GM18517 (cell line): ENCODE data around the gene CACUL1.

ENCODE experiments used
- ATAC-seq: cut with Tn5 transposase; IDR thresholded peaks from one replicate; pipeline ENCODE4 v1.9.1; 2021; ENCODE audit warnings: mild to moderate bottlenecking, moderate library complexity; ENCODE audit not compliant: unreplicated experiment

The CACUL1 gene

GRCh38 chr10:118735294-118735693 lies 19.5 kb downstream of the CACUL1 start:
- ATAC-seq: no peak

- no peak for ATAC-seq
Measured at GRCh38 chr10:118734475-118734874, 20.3 kb downstream of the CACUL1 start.

GRCh38 chr10:118732245-118733165 lies 22.3 kb downstream of the CACUL1 start:
- no peak for ATAC-seq

GRCh38 chr10:118730756-118731456 lies 23.9 kb downstream of the CACUL1 start:
- ATAC-seq: no peak

- ATAC-seq: peak; percentile 92
Measured at GRCh38 chr10:118729641-118730258, 25.0 kb downstream of the CACUL1 start.

GRCh38 chr10:118729200-118729599 lies 25.6 kb downstream of the CACUL1 start:
- ATAC-seq: no peak

- ATAC-seq: no peak
Measured at GRCh38 chr10:118725886-118726500, 28.8 kb downstream of the CACUL1 start.

- no peak for ATAC-seq
Measured at GRCh38 chr10:118723466-118723865, 31.3 kb downstream of the CACUL1 start.

- no peak for ATAC-seq
Measured at GRCh38 chr10:118721539-118721876, 33.3 kb downstream of the CACUL1 start.

- peak; percentile 49 for ATAC-seq
Measured at GRCh38 chr10:118720685-118721538, 33.9 kb downstream of the CACUL1 start.

- no peak for ATAC-seq
Measured at GRCh38 chr10:118714366-118714765, 40.4 kb downstream of the CACUL1 start.

GRCh38 chr10:118712930-118713634 lies 41.7 kb downstream of the CACUL1 start:
- no peak for ATAC-seq

GRCh38 chr10:118712080-118712479 lies 42.7 kb downstream of the CACUL1 start:
- no peak for ATAC-seq

GRCh38 chr10:118710487-118710886 lies 44.3 kb downstream of the CACUL1 start:
- no peak for ATAC-seq

GRCh38 chr10:118708571-118708970 lies 46.2 kb downstream of the CACUL1 start:
- ATAC-seq: no peak

GRCh38 chr10:118704711-118705110 lies 50.1 kb downstream of the CACUL1 start:
- no peak for ATAC-seq

- ATAC-seq: no peak
Measured at GRCh38 chr10:118701529-118702323, 53.0 kb downstream of the CACUL1 start.

- ATAC-seq: peak; percentile 99
Measured at GRCh38 chr10:118698421-118698820, 56.3 kb downstream of the CACUL1 start.

- ATAC-seq: no peak
Measured at GRCh38 chr10:118694848-118695247, 59.9 kb downstream of the CACUL1 start.
